Central memory CD4-positive, alpha-beta T cell (primary cell): ENCODE measurements around the gene FAM181A.

ENCODE experiments used
- DNase-seq: peaks from one replicate; pipeline ENCODE4 v3.0.0; 2022

Gene FAM181A

GRCh38 chr14:93905623-93906022, 21.5 kb upstream of the FAM181A start:
- DNase-seq, result no peak

- peak; percentile 21 for DNase-seq
Measured at GRCh38 chr14:93906341-93907329, 20.5 kb upstream of the FAM181A start.

GRCh38 chr14:93909429-93910128, 17.6 kb upstream of the FAM181A start:
- DNase-seq, result no peak

- DNase-seq, result no peak
Measured at GRCh38 chr14:93911975-93912615, 15.0 kb upstream of the FAM181A start.

- no peak for DNase-seq
Measured at GRCh38 chr14:93912782-93913181, 14.4 kb upstream of the FAM181A start.

GRCh38 chr14:93914278-93914677, 12.9 kb upstream of the FAM181A start:
- DNase-seq, result no peak

- DNase-seq, result no peak
Measured at GRCh38 chr14:93915070-93915705, 12.0 kb upstream of the FAM181A start.

GRCh38 chr14:93915800-93916199, 11.3 kb upstream of the FAM181A start:
- DNase-seq, result no peak

GRCh38 chr14:93916498-93916897, 10.6 kb upstream of the FAM181A start:
- DNase-seq, result no peak

- DNase-seq, result no peak
Measured at GRCh38 chr14:93917141-93917540, 10.0 kb upstream of the FAM181A start.

GRCh38 chr14:93921001-93921806, 5.9 kb upstream of the FAM181A start:
- DNase-seq, result no peak

- no peak for DNase-seq
Measured at GRCh38 chr14:93923626-93924025, 3.5 kb upstream of the FAM181A start.

- DNase-seq, result no peak
Measured at GRCh38 chr14:93924592-93925355, 2.4 kb upstream of the FAM181A start.

- DNase-seq, result no peak
Measured at GRCh38 chr14:93925374-93925895, 1.7 kb upstream of the FAM181A start.

- DNase-seq, result no peak
Measured at GRCh38 chr14:93926245-93926872, 785 bp upstream of the FAM181A start.

GRCh38 chr14:93927800-93928145, 629 bp downstream of the FAM181A start:
- DNase-seq, result no peak

- no peak for DNase-seq
Measured at GRCh38 chr14:93928184-93929047, 1.3 kb downstream of the FAM181A start.

- DNase-seq, result no peak
Measured at GRCh38 chr14:93929048-93929535, 1.9 kb downstream of the FAM181A start.

- DNase-seq, result no peak
Measured at GRCh38 chr14:93929657-93930056, 2.5 kb downstream of the FAM181A start.
